B cell (primary cell): ENCODE results near the gene CLEC10A. TPM values are rescaled to one million over a fixed set of nuclear protein-coding genes. Genes with fewer than 3 reads are reported as not detected.
"Not testable (repeated sequence)": the region's sequence is repeated elsewhere in the genome, so short reads cannot be mapped to it uniquely, and the experiment has no call there.

Source experiments
- ATAC-seq: fragments of 200-7000 bp; cut with Tn5 transposase; one replicate; pipeline ENCODE4 v1.10.0; 2021; ENCODE audit warnings: low read depth, mild to moderate bottlenecking, moderate number of reproducible peaks, moderate library complexity
- CTCF ChIA-PET: fragments of 350-600 bp; sonication (Branson Sonifier 250); formaldehyde crosslinking; loops from one replicate; lab custom pipeline; 2021; ENCODE audit warnings: antibody characterized with exemption, inconsistent platforms; lab: Charles Lee
- POLR2A ChIA-PET: fragments of 350-600 bp; sonication (Branson Sonifier 250); formaldehyde crosslinking; loops from one replicate; lab custom pipeline; 2021; ENCODE audit warnings: antibody characterized with exemption; lab: Charles Lee
- DNase-seq: peaks from one replicate; pipeline ENCODE4 v3.0.0; 2013
- H2AFZ ChIP-seq: 2 replicates; pipeline ENCODE4 v1.6.1; 2012; ENCODE audit warnings: mild to moderate bottlenecking, low read depth, low read length; ENCODE audit not compliant: insufficient read depth, poor library complexity, severe bottlenecking
- H3K27ac ChIP-seq, 2 donors: 1 replicate in 1 of 2; 2 replicates in 1 of 2; pipeline ENCODE4 v1.5.1; 2012 to 2013; ENCODE audit warnings: low read length in 2 of 2, mild to moderate bottlenecking in 2 of 2, moderate library complexity in 1 of 2
- H3K27me3 ChIP-seq, 4 experiments: fragments of 200-600 bp in 1 of 4; sonication (generic) in 1 of 4; replicated peaks in 1 of 4; 1 replicate in 2 of 4; 2 replicates in 2 of 4; pipeline versions ENCODE4 v1.6.1 to v1.7.0; 2013 to 2016; ENCODE audit warnings: low read length in 3 of 4, mild to moderate bottlenecking in 2 of 4, mixed read lengths in 1 of 4, moderate library complexity in 1 of 4; ENCODE audit not compliant: insufficient read depth in 4 of 4, control insufficient read depth in 3 of 4; ENCODE audit errors: control extremely low read depth in 1 of 4
- H3K36me3 ChIP-seq, 2 experiments: replicated peaks in 1 of 2; 1 replicate in 1 of 2; 2 replicates in 1 of 2; pipeline versions ENCODE4 v1.6.1 to v1.7.1; 2013; ENCODE audit warnings: low read length in 1 of 2; ENCODE audit not compliant: insufficient read depth in 2 of 2, control insufficient read depth in 1 of 2; ENCODE audit errors: control extremely low read depth in 1 of 2, extremely low read depth in 1 of 2
- H3K4me1 ChIP-seq, 2 donors: fragments of 200-600 bp in 1 of 2; sonication (generic) in 1 of 2; 1 replicate in 1 of 2; 2 replicates in 1 of 2; pipeline versions ENCODE4 v1.5.1 to v1.6.1; 2013 to 2017; ENCODE audit warnings: low read length in 2 of 2; ENCODE audit not compliant: control insufficient read depth in 2 of 2, insufficient read depth in 2 of 2
- H3K4me2 ChIP-seq: replicated peaks from 2 replicates; pipeline ENCODE3; 2012; ENCODE audit warnings: mild to moderate bottlenecking, low read depth, low read length; ENCODE audit not compliant: poor library complexity, severe bottlenecking
- H3K4me3 ChIP-seq, 5 experiments: fragments of 200-600 bp in 1 of 5; sonication (generic) in 1 of 5; 1 replicate in 3 of 5; 2 replicates in 2 of 5; pipeline versions ENCODE4 v1.5.1 to v1.7.0; 2011 to 2016; ENCODE audit warnings: low read length in 4 of 5, mild to moderate bottlenecking in 4 of 5, low read depth in 2 of 5, control low read depth in 1 of 5, moderate library complexity in 1 of 5; ENCODE audit not compliant: insufficient read depth in 1 of 5; ENCODE audit errors: control extremely low read depth in 1 of 5, extremely low read depth in 1 of 5
- H3K79me2 ChIP-seq: fragments of 200-600 bp; sonication (generic); one replicate; pipeline ENCODE4 v1.6.0; 2016; ENCODE audit warnings: low read length; ENCODE audit not compliant: control insufficient read depth, insufficient read depth
- H3K9ac ChIP-seq: fragments of 200-600 bp; sonication (generic); 2 replicates; pipeline ENCODE4 v1.6.1; 2017; ENCODE audit warnings: mild to moderate bottlenecking, low read length, moderate library complexity
- H3K9me3 ChIP-seq, 3 donors: one replicate each; pipeline versions ENCODE4 v1.6.1 to v1.7.1; 2013; ENCODE audit warnings: low read length in 2 of 3; ENCODE audit not compliant: control insufficient read depth in 2 of 3, insufficient read depth in 1 of 3; ENCODE audit errors: control extremely low read depth in 1 of 3
- H4K20me1 ChIP-seq: 2 replicates; pipeline ENCODE4 v1.6.0; 2012; ENCODE audit warnings: mild to moderate bottlenecking, low read length; ENCODE audit not compliant: insufficient read depth, control insufficient read depth, poor library complexity, severe bottlenecking
- H3K27ac Mint-ChIP-seq: one replicate; pipeline ENCODE4 v1.8.0; 2021; ENCODE audit warnings: mixed read lengths
- H3K27me3 Mint-ChIP-seq: one replicate; pipeline ENCODE4 v1.8.0; 2021; ENCODE audit warnings: mixed read lengths
- H3K4me1 Mint-ChIP-seq: one replicate; pipeline ENCODE4 v1.8.0; 2021; ENCODE audit warnings: mixed read lengths
- H3K4me3 Mint-ChIP-seq: one replicate; pipeline ENCODE4 v1.8.0; 2021; ENCODE audit warnings: mixed read lengths
- H3K9me3 Mint-ChIP-seq: one replicate; pipeline ENCODE4 v1.8.0; 2022; ENCODE audit warnings: mixed read lengths; ENCODE audit not compliant: insufficient read depth
- CTCF ChIP-seq: fragments of 200-600 bp; IDR thresholded peaks from one replicate; pipeline ENCODE4 v1.8.0; 2022; ENCODE audit warnings: antibody characterized with exemption, mild to moderate bottlenecking
- EZH2 ChIP-seq: IDR thresholded peaks from 2 replicates; pipeline ENCODE4 v1.6.1; 2012; ENCODE audit warnings: borderline replicate concordance, low read depth, mild to moderate bottlenecking, moderate library complexity, low read length; ENCODE audit not compliant: insufficient read depth, poor library complexity, severe bottlenecking
- WGBS: methylation state at CpG from one replicate; pipeline ENCODE4 v1.1.5; 2013; ENCODE audit warnings: missing lambda C conversion rate; ENCODE audit not compliant: insufficient coverage; 5-methylcytosine and 5-hydroxymethylcytosine counted together
- intact Hi-C: fragments of 100-400 bp; cut with micrococcal nuclease; formaldehyde crosslinking; loops from one replicate; pipeline ENCODE4 v1.10.0; 2022
- polyA plus RNA-seq: library from polyadenylated mRNA; depleted of rRNA; stranded (reverse); fragments of >200 nt; gene quantifications from 2 replicates; pipeline ENCODE4 v1.2.3, GENCODE V29; 2012
- total RNA-seq, 2 donors: library from RNA; stranded (reverse); fragments of 120-200 nt in 1 of 2; gene quantifications; 1 replicate in 1 of 2; 2 replicates in 1 of 2; pipeline versions ENCODE4 v1.2.3 to v1.2.4, GENCODE V29; 2013 to 2022

Gene CLEC10A
- total and polyA plus RNA-seq, 2 donors (not counting 1 experiment from before 2014, with no cell fraction given): 0.15 TPM; not detected in 1

GRCh38 chr17:7101531-7101930 is 21.5 kb upstream of the CLEC10A start:
- ChIA-PET CTCF (interaction anchor here (1.1 to 1.4 kb wide), 2 partner anchors 17 to 49 kb away, joined by 3 read pairs; no protein-coding TSS in a partner anchor), POLR2A (interaction anchor here (0.6 kb wide), 1 partner anchor 331 kb away, joined by 7 read pairs; no protein-coding TSS in a partner anchor)
- Mint-ChIP-seq H3K4me3 (no peak overlapping the region), H3K9me3 (no peaks in the 10 kb centered on the region), H3K4me1 (peaks cover 6% of the 10 kb centered on the region), H3K27ac (no peak overlapping the region), H3K27me3 (peaks cover 23% of the 10 kb centered on the region)
- H3K27ac ChIP-seq: no peak overlapping the region
- H4K20me1 ChIP-seq: no peaks in the 10 kb centered on the region
- H2AFZ ChIP-seq: no peak overlapping the region
- H3K79me2 ChIP-seq: no peaks in the 10 kb centered on the region
- 96% methylated on average over 11 of the region's 14 CpGs for WGBS
- no peak overlapping the region for H3K9ac ChIP-seq
- ATAC-seq (no peak), DNase-seq (no peak)
- no peak overlapping the region for H3K4me3 ChIP-seq
- TF ChIP-seq EZH2 (no peak), CTCF (no peak)
- peaks cover 0 to 4% (median 0%) of the 10 kb centered on the region in 3 donors for H3K9me3 ChIP-seq
- intact Hi-C loops: no loop called here
- no peak overlapping the region for H3K4me2 ChIP-seq
- H3K4me1 ChIP-seq: peaks cover 7 to 8% of the 10 kb centered on the region in 2 donors
- H3K27me3 ChIP-seq: peaks cover 0 to 6% (median 0%) of the 10 kb centered on the region in 4 experiments
- no peaks in the 10 kb centered on the region for H3K36me3 ChIP-seq

DNA sequence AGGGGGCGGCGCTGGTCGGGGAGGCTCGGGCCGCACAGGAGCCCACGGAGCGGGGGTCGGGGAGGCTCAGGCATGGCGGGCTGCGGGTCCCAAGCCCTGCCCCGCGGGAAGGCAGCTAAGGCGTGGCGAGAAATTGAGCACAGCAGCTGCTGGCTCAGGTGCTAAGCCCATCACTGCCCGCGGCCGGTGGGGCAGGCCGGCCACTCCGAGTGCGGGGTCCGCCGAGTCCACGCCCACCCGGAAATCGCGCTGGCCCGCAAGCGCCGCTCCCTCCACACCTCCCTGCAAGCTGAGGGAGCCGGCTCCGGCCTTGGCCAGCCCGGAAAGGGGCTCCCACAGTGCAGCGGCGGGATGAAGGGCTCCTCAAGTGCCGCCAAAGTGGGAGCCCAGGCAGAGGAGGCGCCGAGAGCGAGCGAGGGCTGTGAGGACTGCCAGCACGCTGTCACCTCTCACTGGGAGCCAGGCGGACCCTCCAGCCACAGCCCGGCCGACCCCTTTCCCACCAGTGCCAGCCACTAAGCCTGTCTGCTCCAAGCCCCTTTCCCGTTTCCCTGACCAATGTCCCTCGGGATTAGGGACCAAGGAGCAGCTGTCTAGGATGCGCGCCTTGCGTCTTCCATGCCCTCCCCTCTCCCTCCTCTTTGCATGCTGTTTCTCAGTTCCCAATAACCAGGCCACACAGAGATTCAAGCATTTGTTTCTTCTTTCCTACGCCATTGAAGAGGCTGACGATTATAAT is 20.8 kb upstream of the CLEC10A start:
- H3K4me2 ChIP-seq, intact Hi-C loops: not testable (repeated sequence)

More for the DNA sequence above, 20.8 kb upstream of the CLEC10A start:
- H3K36me3 ChIP-seq, DNase-seq, H3K4me3 Mint-ChIP-seq, H3K4me3 ChIP-seq, H3K27me3 ChIP-seq, ATAC-seq, H3K9me3 Mint-ChIP-seq, H3K27ac Mint-ChIP-seq, H3K27ac ChIP-seq, POLR2A ChIA-PET, H3K79me2 ChIP-seq, H2AFZ ChIP-seq, H3K9me3 ChIP-seq, H4K20me1 ChIP-seq, CTCF ChIA-PET, H3K9ac ChIP-seq: not testable (repeated sequence)
- 97% methylated on average over 43 of the region's 50 CpGs for WGBS
- peaks cover 15% of the 10 kb centered on the region in 2 donors for H3K4me1 ChIP-seq
- Mint-ChIP-seq H3K27me3 (peaks cover 23% of the 10 kb centered on the region), H3K4me1 (peaks cover 13% of the 10 kb centered on the region)
